Body of pancreas (tissue), 4 donors: Measurements from ENCODE around the gene HIC2.
"Not testable (repeated sequence)": the region's sequence is repeated elsewhere in the genome, so short reads cannot be mapped to it uniquely, and the experiment has no call there.

Source experiments
- CTCF ChIP-seq, 7 experiments: fragments of 450-650 bp in 4 of 7; fragments of 200-600 bp in 3 of 7; sonication (generic) in 3 of 7; IDR thresholded peaks; one replicate each; pipeline ENCODE4 v1.5.1; 2016 to 2019; ENCODE audit warnings: antibody characterized with exemption in 7 of 7
- POLR2A ChIP-seq, 3 donors: fragments of 450-650 bp; IDR thresholded peaks; one replicate each; pipeline ENCODE4 v1.6.1; 2016; ENCODE audit warnings: antibody characterized with exemption in 3 of 3, mild to moderate bottlenecking in 2 of 3

- not testable (repeated sequence) for TF ChIP-seq POLR2A, CTCF (IDR thresholded peaks at IDR 0.05)
Observed at GRCh38 chr22:21417853-21418252, 682 bp downstream of the HIC2 start.
